Tibial artery (tissue), 4 donors: ENCODE measurements around the gene NARS2.

Experiments used
- DNase-seq, 2 donors: peaks; one replicate each; pipeline ENCODE4 v3.0.0-alpha.2; 2019
- H3K27ac ChIP-seq, 2 donors: fragments of 200-600 bp; sonication (generic) in 1 of 2; 1 replicate in 1 of 2; 2 replicates in 1 of 2; pipeline ENCODE4 v1.5.1; 2018 to 2019; ENCODE audit warnings: mild to moderate bottlenecking in 1 of 2
- H3K27me3 ChIP-seq, 2 donors: fragments of 200-600 bp; sonication (generic) in 1 of 2; one replicate each; pipeline versions ENCODE4 v1.5.1 to v1.6.0; 2016 to 2019
- H3K36me3 ChIP-seq, 3 donors: fragments of 200-600 bp; sonication (generic) in 2 of 3; one replicate each; pipeline ENCODE4 v1.5.1; 2016 to 2019; ENCODE audit warnings: mild to moderate bottlenecking in 2 of 3
- H3K4me1 ChIP-seq, 4 donors: fragments of 200-600 bp; sonication (generic) in 2 of 4; 1 replicate in 3 of 4; 2 replicates in 1 of 4; pipeline ENCODE4 v1.5.1; 2016 to 2019
- H3K4me3 ChIP-seq, 2 donors: fragments of 200-600 bp; sonication (generic) in 1 of 2; 1 replicate in 1 of 2; 2 replicates in 1 of 2; pipeline ENCODE4 v1.5.1; 2018 to 2019; ENCODE audit warnings: mild to moderate bottlenecking in 2 of 2
- H3K9me3 ChIP-seq, 3 donors: fragments of 200-600 bp; sonication (generic) in 1 of 3; one replicate each; pipeline ENCODE4 v1.5.1; 2016 to 2019
- intact Hi-C: fragments of 100-400 bp; cut with DNase I; formaldehyde crosslinking; loops from one replicate; pipeline ENCODE4 v1.15.0; 2023; ENCODE audit warnings: low total_unique reads
- TF ChIP-seq, protein P1 (sequence below), 2 experiments: fragments of 200-600 bp in 1 of 2; fragments of 450-650 bp in 1 of 2; IDR thresholded peaks; one replicate each; pipeline ENCODE4 v1.5.1; 2017 to 2019; ENCODE audit warnings: antibody characterized with exemption in 2 of 2, mild to moderate bottlenecking in 1 of 2, moderate library complexity in 1 of 2

The NARS2 gene

DNA sequence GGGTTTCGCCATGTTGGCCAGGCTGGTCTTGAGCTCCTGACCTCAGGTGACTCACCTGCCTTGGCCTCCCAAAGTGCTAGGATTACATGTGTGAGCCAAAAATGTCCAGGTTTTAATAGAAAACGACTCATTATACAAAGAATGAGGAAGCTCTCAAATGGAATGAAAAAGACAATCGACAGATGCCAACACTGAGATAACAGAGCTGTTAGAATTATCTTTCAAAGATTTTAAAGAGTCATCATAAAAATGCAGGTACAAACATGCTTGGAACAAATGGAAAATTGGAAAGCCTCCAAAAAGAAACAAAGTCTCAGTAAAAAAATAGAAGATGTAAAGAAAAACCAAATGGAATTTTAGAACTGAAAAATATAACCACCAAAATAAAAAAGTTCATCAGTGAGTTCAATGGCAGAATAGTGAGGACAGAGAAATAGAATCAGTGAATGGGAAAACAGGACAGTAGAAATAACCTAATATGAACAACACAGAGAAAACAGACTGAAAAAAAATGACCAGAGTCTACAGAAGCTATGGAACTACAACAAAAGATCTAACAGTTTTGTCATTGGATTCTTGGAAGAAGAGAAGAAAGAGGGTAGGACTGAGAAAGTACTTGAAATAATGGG is 168.0 kb downstream of the NARS2 start:
- Histone ChIP-seq H3K27me3 (no peaks in the 10 kb centered on the region), H3K9me3 (peaks cover 0 to 15% (median 7%) of the 10 kb centered on the region in 3 donors), H3K4me1 (peaks cover 0 to 7% (median 1%) of the 10 kb centered on the region in 4 donors), H3K4me3 (no peak overlapping the region), H3K27ac (no peak overlapping the region), H3K36me3 (peaks cover 3 to 6% (median 5%) of the 10 kb centered on the region in 3 donors)
- DNase-seq = no peak
- intact Hi-C loops = no loop called here
- TF ChIP-seq, protein P1, sequence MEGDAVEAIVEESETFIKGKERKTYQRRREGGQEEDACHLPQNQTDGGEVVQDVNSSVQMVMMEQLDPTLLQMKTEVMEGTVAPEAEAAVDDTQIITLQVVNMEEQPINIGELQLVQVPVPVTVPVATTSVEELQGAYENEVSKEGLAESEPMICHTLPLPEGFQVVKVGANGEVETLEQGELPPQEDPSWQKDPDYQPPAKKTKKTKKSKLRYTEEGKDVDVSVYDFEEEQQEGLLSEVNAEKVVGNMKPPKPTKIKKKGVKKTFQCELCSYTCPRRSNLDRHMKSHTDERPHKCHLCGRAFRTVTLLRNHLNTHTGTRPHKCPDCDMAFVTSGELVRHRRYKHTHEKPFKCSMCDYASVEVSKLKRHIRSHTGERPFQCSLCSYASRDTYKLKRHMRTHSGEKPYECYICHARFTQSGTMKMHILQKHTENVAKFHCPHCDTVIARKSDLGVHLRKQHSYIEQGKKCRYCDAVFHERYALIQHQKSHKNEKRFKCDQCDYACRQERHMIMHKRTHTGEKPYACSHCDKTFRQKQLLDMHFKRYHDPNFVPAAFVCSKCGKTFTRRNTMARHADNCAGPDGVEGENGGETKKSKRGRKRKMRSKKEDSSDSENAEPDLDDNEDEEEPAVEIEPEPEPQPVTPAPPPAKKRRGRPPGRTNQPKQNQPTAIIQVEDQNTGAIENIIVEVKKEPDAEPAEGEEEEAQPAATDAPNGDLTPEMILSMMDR (IDR thresholded peaks at IDR 0.05) = no peak

DNA sequence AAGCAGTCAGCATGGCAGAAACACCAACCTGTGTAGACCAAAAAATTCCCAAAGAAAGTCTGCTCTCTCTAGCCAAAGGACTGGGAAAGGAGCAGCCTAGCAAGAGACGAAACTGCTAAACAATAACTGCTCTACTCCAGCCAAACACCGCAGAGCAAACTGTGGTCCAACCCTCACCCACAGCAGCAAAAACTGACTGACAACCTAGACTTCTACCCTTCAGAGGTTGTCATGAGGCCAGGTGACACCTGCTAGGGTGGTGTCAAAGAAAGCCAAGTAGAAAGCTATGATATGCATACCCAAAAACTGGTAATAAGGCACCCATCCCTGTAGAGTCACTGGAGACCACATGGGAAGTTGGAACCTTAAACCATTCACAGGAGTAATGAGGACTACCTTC is 168.9 kb downstream of the NARS2 start:
- H3K36me3 ChIP-seq = peaks cover 3 to 6% (median 5%) of the 10 kb centered on the region in 3 donors
- H3K4me3 ChIP-seq = no peak overlapping the region
- no peak for DNase-seq
- H3K4me1 ChIP-seq = peaks cover 0 to 7% (median 1%) of the 10 kb centered on the region in 4 donors
- H3K9me3 ChIP-seq = peaks cover 0 to 15% (median 7%) of the 10 kb centered on the region in 3 donors
- intact Hi-C loops = no loop called here
- TF ChIP-seq, protein P1 (IDR thresholded peaks at IDR 0.05) = no peak
- no peaks in the 10 kb centered on the region for H3K27me3 ChIP-seq
- H3K27ac ChIP-seq = no peak overlapping the region

DNA sequence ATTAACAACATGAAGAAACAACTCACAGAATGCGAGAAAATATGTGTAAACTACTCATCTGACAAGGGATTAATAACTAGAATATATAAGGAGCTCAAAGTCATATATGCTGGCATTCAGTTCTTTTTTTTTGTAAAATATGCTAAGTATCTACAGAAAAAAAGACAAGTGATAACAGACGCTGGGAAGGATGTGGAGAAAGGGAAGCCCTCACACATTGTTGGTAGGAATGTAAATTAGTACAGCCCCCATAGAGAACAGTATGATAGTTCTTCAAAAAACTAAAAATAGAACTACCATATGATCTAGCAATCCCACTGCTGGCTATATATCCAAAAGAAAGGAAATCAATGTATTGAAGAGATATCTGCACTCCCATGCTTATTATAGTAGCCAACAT is 170.9 kb downstream of the NARS2 start:
- H3K4me3 ChIP-seq = no peak overlapping the region
- intact Hi-C loops = loop anchor here (5.0 kb wide), 1 partner anchor 151 kb away; no protein-coding TSS in a partner anchor
- DNase-seq = no peak
- TF ChIP-seq, protein P1 (IDR thresholded peaks at IDR 0.05) = no peak
- H3K36me3 ChIP-seq = no peaks in the 10 kb centered on the region
- H3K4me1 ChIP-seq = peaks cover 0 to 25% (median 8%) of the 10 kb centered on the region in 4 donors
- no peaks in the 10 kb centered on the region for H3K9me3 ChIP-seq
- H3K27ac ChIP-seq = no peak overlapping the region
- no peaks in the 10 kb centered on the region for H3K27me3 ChIP-seq

DNA sequence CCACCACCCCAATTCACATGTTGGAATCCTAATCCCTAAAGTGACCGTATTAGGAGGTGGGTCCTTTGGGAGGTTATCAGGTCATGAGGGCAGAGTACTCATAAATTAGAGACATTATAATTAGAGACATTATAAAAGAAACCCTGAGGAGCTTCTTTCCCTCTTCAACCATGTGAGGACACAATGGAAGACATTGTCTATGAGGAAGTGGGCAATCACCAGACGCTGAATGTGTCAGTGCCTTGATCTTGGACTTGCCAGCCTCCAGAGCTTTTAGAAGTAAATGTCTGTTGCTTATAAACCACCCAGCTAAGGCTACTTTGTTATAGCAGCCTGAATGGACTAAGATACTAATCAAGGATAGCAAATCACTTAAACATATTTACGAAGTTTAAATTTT is 171.8 kb downstream of the NARS2 start:
- no peak for DNase-seq
- H3K36me3 ChIP-seq = no peaks in the 10 kb centered on the region
- intact Hi-C loops = loop anchor here (5.0 kb wide), 1 partner anchor 151 kb away; no protein-coding TSS in a partner anchor
- TF ChIP-seq, protein P1 (IDR thresholded peaks at IDR 0.05) = no peak
- H3K4me1 ChIP-seq = peaks cover 0 to 28% (median 8%) of the 10 kb centered on the region in 4 donors
- H3K27ac ChIP-seq = no peak overlapping the region
- no peaks in the 10 kb centered on the region for H3K27me3 ChIP-seq
- no peaks in the 10 kb centered on the region for H3K9me3 ChIP-seq
- H3K4me3 ChIP-seq = no peak overlapping the region

DNA sequence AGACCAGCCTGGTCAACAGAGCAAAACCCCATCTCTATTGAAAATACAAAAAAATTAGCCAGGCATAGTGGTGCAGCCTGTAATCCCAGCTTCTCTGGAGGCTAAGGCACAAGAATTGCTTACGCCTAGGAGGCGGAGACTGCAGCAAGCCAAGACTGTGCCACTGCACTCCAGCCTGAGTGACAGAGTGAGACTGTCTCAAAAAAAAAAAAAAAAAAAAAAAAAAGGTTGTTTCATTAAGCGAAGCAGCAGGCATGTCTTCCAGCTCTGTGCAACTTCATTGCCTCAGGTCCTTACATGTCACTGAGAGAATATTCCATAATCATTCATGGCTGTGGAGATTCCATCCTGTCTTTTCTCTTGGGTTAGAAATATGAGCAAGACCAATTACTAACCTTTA is 174.0 kb downstream of the NARS2 start:
- intact Hi-C loops = loop anchor here (5.0 kb wide), 1 partner anchor 148 kb away; no protein-coding TSS in a partner anchor
- H3K4me3 ChIP-seq = no peak overlapping the region
- TF ChIP-seq, protein P1 (IDR thresholded peaks at IDR 0.05) = no peak
- no peak for DNase-seq
- no peak overlapping the region for H3K27ac ChIP-seq
- peaks cover 0 to 33% (median 9%) of the 10 kb centered on the region in 4 donors for H3K4me1 ChIP-seq
- no peaks in the 10 kb centered on the region for H3K27me3 ChIP-seq
- H3K36me3 ChIP-seq = no peaks in the 10 kb centered on the region
- H3K9me3 ChIP-seq = no peaks in the 10 kb centered on the region
